LNCaP clone FGC (cell line): ENCODE data around the gene NT5C3A.
A peak's percentile ranks its signal among the peaks of the same experiment; 100 is the strongest.

Experiments
- DNase-seq: peaks from one replicate; pipeline ENCODE4 v3.0.0-alpha.2; 2011; ENCODE audit warnings: low read depth
- H3K4me3 ChIP-seq: 2 replicates; pipeline ENCODE4 v1.5.1; 2011; ENCODE audit warnings: mild to moderate bottlenecking, low read depth, low read length, control low read depth
- CTCF ChIP-seq: IDR thresholded peaks from 2 replicates; pipeline ENCODE4 v1.5.1; 2012; ENCODE audit warnings: mild to moderate bottlenecking; ENCODE audit not compliant: control insufficient read depth, insufficient read depth; ENCODE audit errors: extremely low read depth

Gene NT5C3A

GRCh38 chr7:33053721-33054120 is 8.9 kb downstream of the NT5C3A start:
- TF ChIP-seq CTCF, result no peak
- no peak for DNase-seq
- no peak overlapping the region for H3K4me3 ChIP-seq

- peak; percentile 55 for TF ChIP-seq CTCF
- H3K4me3 ChIP-seq, result no peak overlapping the region
- DNase-seq, result peak; percentile 47
Observed at GRCh38 chr7:33050535-33051318, 11.8 kb downstream of the NT5C3A start.

GRCh38 chr7:33048704-33049103 is 13.9 kb downstream of the NT5C3A start:
- no peak for DNase-seq
- H3K4me3 ChIP-seq, result no peak overlapping the region
- no peak for TF ChIP-seq CTCF

GRCh38 chr7:33048257-33048656 is 14.3 kb downstream of the NT5C3A start:
- no peak overlapping the region for H3K4me3 ChIP-seq
- no peak for TF ChIP-seq CTCF
- no peak for DNase-seq

GRCh38 chr7:33044986-33045385 is 17.6 kb downstream of the NT5C3A start:
- TF ChIP-seq CTCF, result no peak
- no peak for DNase-seq

GRCh38 chr7:33044401-33044718 is 18.2 kb downstream of the NT5C3A start:
- peak overlapping the region; percentile 4; the same call in 1 of the 2 replicates for H3K4me3 ChIP-seq
- TF ChIP-seq CTCF, result peak; percentile 33; the same call in 1 of the 2 replicates
- peak; percentile 70 for DNase-seq

More at GRCh38 chr7:33044986-33045385, 17.6 kb downstream of the NT5C3A start:
- no peak overlapping the region for H3K4me3 ChIP-seq
